Aorta (tissue), 5 donors: ENCODE data around the gene CFAP221. TPM values are rescaled to one million over a fixed set of nuclear protein-coding genes. Genes with fewer than 3 reads are reported as not detected.

Experiments used
- ATAC-seq: fragments of 200-7000 bp; cut with Tn5 transposase; one replicate; pipeline ENCODE4 v1.9.1; 2022; ENCODE audit warnings: moderate library complexity; ENCODE audit not compliant: low FRiP score
- DNase-seq, 2 donors: peaks; one replicate each; pipeline ENCODE4 v3.0.0-alpha.2; 2020
- H3K27ac ChIP-seq, 2 donors: one replicate each; pipeline ENCODE4 v1.5.1; 2013; ENCODE audit warnings: low read length in 2 of 2, mild to moderate bottlenecking in 2 of 2, moderate library complexity in 2 of 2, control low read depth in 1 of 2, inconsistent platforms in 1 of 2, low read depth in 1 of 2
- H3K27me3 ChIP-seq, 2 donors: one replicate each; pipeline ENCODE4 v1.6.1; 2013; ENCODE audit warnings: control low read depth in 1 of 2, low read length in 1 of 2, mild to moderate bottlenecking in 1 of 2, moderate library complexity in 1 of 2; ENCODE audit not compliant: insufficient read depth in 2 of 2, control insufficient read depth in 1 of 2
- H3K36me3 ChIP-seq, 2 donors: one replicate each; pipeline ENCODE4 v1.6.1; 2013; ENCODE audit warnings: control low read depth in 1 of 2, low read length in 1 of 2, mild to moderate bottlenecking in 1 of 2; ENCODE audit not compliant: insufficient read depth in 2 of 2, control insufficient read depth in 1 of 2
- H3K4me1 ChIP-seq, 2 donors: one replicate each; pipeline ENCODE4 v1.6.1; 2013; ENCODE audit warnings: low read length in 2 of 2, control low read depth in 1 of 2, mild to moderate bottlenecking in 1 of 2, moderate library complexity in 1 of 2; ENCODE audit not compliant: insufficient read depth in 2 of 2, control insufficient read depth in 1 of 2
- H3K4me3 ChIP-seq, 2 donors: one replicate each; pipeline ENCODE4 v1.5.1; 2013; ENCODE audit warnings: low read length in 2 of 2, control low read depth in 1 of 2, mild to moderate bottlenecking in 1 of 2
- H3K9me3 ChIP-seq: one replicate; pipeline ENCODE4 v1.6.1; 2013; ENCODE audit warnings: mild to moderate bottlenecking, low read length; ENCODE audit not compliant: control insufficient read depth
- WGBS, 2 donors: extraction: QIAGEN DNeasy Blood & Tissue Kit; methylation state at CpG; one replicate each; pipeline ENCODE4 v1.1.7; 2013; 5-methylcytosine and 5-hydroxymethylcytosine counted together
- intact Hi-C, 2 donors: fragments of 100-400 bp; cut with DNase I; formaldehyde crosslinking; loops; one replicate each; pipeline versions ENCODE4 v1.14.2 to v1.15.0; 2022
- polyA plus RNA-seq, 2 donors: library from polyadenylated mRNA; stranded (reverse); fragments of 200-250 nt; gene quantifications; one replicate each; pipeline ENCODE4 v1.2.3, GENCODE V29; 2013
- total RNA-seq, 2 donors: library from RNA; stranded (reverse); fragmentation: NEBNext Ultra II Directional; extraction: Animal tissue kit (Norgen Biotek cat#: 25700); gene quantifications; one replicate each; pipeline ENCODE4 v1.2.1, GENCODE V29; 2021
- donor health status: healthy with polysubstance abuse.
- donor health status: Bipolar disorder and iron deficiency.
- donor health status: DM: no; HTN: no; CAD: no.
- donor health status: DM: no; HTN: no; CAD: no.
- donor health status: DM: yes; HTN: yes; CAD: no.

CFAP221 gene
- total and polyA plus RNA-seq, 4 donors: 0.18 to 2.1 (median 0.69) TPM; not detected in 1

DNA sequence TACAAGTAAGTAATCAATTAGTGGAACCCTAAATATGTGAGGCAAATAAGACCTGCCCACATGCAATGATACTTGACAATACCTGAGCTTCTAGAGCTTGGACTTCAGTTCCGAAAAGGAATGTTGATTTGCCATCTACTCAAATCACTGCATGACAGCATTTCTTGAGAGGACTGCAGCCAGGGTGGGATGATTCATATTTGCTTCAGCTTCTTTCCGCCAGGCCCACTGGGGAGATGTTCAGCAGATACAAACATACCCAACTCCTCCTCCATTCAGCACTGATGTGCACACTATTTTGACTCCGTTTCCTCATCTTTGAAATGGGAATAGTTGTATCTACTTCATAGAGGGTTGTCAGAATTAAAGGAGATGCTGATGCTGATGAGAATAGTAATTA lies 106.0 kb downstream of the CFAP221 start:
- DNase-seq: no peak
- H3K4me1 ChIP-seq: no peaks in the 10 kb centered on the region
- no peak overlapping the region for H3K27ac ChIP-seq
- H3K27me3 ChIP-seq: no peaks in the 10 kb centered on the region
- ATAC-seq: no peak
- H3K36me3 ChIP-seq: no peaks in the 10 kb centered on the region
- H3K9me3 ChIP-seq: peaks cover 3% of the 10 kb centered on the region
- H3K4me3 ChIP-seq: no peak overlapping the region
- intact Hi-C loops: no loop called here
- 93 to 96% methylated on average over 3 of the region's 3 CpGs for WGBS, 2 donors

DNA sequence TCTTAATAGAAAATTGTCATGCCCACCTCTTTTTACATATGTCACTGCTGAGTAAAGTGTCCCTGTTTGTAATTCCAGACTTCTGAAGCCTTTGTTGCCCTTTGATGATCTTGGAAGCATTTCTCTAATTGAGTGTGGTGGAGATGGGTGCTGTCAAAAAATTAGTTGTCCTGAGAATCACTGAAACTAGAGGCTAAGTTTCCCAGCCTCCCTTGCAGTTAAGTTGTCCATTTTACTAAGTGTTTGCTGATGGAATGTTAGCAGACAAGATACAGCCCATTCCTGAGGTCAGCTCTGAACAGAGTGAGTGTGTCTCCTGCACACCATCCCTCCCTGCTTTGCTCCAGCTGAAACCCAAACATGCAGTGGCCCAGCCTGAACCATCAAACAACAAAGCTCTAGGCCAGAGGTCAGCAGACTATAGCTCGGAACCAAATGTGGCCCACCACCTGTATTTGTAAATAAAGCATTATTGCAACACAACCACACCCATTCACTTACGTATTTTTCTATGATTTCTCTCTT lies 106.7 kb downstream of the CFAP221 start:
- DNase-seq (no peak), ATAC-seq (no peak)
- Histone ChIP-seq H3K36me3 (no peaks in the 10 kb centered on the region), H3K9me3 (peaks cover 3% of the 10 kb centered on the region), H3K4me3 (no peak overlapping the region), H3K27me3 (no peaks in the 10 kb centered on the region), H3K4me1 (no peaks in the 10 kb centered on the region), H3K27ac (no peak overlapping the region)
- 94 to 96% methylated on average over 2 of the region's 2 CpGs for WGBS, 2 donors
- intact Hi-C loops: no loop called here

DNA sequence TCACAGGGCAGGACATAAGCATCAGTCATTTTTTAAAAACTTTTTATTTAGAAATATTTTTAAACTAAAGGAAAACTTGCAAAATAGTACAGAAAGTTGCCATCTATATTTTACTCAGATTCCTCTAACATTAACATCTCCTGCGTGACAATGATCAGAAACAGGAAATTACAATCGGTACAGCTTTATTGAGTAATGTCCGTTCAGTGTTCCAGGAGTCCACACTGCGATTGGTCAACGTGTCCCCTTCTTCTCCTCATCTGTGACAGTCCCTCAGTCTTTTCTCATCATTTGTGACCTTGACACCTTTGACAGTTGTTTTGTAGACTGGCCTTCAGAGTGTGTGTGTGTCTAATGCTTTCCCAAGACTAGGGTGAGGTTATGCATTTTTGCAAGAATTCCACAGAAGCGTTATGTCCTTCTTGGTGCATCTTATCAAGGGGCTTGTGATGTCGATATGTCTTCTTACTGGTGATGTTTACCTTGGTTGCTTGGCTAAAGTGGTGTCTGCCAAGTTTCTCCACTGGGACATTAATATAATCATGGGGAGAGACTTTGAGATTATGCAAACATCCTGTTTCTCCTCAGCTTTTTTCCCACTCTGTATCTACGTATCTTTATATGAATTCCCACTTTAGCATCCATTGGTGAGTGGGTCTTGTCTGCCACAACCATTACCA lies 113.4 kb downstream of the CFAP221 start:
- intact Hi-C loops: loop anchor here in 1 of 2 donors (5.0 kb wide), 1 partner anchor 250 kb away; no protein-coding TSS in a partner anchor
- Histone ChIP-seq H3K27me3 (no peaks in the 10 kb centered on the region), H3K36me3 (no peaks in the 10 kb centered on the region), H3K27ac (no peak overlapping the region), H3K4me3 (no peak overlapping the region), H3K4me1 (no peaks in the 10 kb centered on the region), H3K9me3 (no peaks in the 10 kb centered on the region)
- DNase-seq: no peak
- WGBS, 2 donors: 35 to 39% methylated on average over 8 of the region's 8 CpGs
- no peak for ATAC-seq

DNA sequence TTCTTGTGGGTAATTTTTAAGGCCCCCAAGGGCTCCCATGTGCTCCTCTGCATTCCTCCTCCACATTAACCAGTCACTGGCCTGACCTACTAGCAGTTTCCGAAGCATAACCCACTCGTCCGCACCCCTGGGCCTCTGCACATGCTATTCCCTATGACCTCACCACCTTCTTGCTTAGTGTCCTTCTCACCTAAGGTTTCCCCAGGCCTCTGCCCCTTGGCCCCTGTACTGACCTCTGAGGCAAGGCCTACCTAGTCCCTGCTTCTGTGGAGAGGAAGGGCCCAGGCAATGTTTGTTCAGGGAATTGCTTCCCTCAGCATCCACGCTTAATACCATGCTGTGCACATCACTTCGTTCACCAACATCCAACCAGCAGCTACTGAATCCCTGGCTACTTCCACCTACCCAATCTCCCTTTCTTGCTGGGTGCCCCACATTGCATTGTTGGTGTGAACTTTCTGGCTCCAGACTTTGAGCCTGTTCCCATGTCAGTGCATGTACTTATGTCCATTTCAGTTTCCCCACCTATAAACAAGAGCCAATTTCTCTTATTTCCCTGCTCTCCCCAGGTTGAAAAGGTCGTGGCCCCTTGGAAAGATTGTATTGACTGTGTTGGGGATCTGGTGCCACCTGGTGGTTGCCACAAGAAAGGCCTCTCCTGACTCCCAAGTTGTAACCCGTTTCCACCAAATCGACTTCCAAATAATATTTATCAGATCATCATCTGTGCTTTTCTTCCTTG lies 115.5 kb downstream of the CFAP221 start:
- H3K27me3 ChIP-seq: no peaks in the 10 kb centered on the region
- ATAC-seq (no peak), DNase-seq (peak in 1 of 2 donors; percentile 53)
- 56 to 57% methylated on average over 8 of the region's 8 CpGs for WGBS, 2 donors
- no peaks in the 10 kb centered on the region for H3K4me1 ChIP-seq
- no peaks in the 10 kb centered on the region for H3K36me3 ChIP-seq
- no peak overlapping the region for H3K4me3 ChIP-seq
- intact Hi-C loops: loop anchor here (1.0 to 5.0 kb wide), 2 partner anchors 18 to 252 kb away; no protein-coding TSS in a partner anchor
- peaks cover 2% of the 10 kb centered on the region for H3K9me3 ChIP-seq
- no peak overlapping the region for H3K27ac ChIP-seq

DNA sequence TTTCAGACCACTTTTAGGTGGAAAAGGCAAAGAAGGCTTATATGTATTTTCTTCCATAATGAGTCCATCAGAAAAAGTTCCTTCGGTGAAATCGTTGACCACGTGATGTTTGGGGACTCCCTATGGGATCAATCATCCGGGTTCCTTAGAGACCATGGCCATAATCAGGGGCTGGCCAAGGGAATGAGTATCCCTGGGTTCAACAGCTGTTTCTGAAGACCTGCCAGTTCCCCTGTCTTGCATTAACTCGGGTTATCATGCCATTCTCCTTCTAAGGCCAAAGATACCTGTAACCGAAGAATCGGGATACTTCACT lies 116.1 kb downstream of the CFAP221 start:
- intact Hi-C loops: loop anchor here (1.0 kb wide), 1 partner anchor 19 kb away; no protein-coding TSS in a partner anchor
- no peak for DNase-seq
- Histone ChIP-seq H3K9me3 (peaks cover 2% of the 10 kb centered on the region), H3K27me3 (no peaks in the 10 kb centered on the region), H3K27ac (no peak overlapping the region), H3K4me3 (no peak overlapping the region), H3K4me1 (no peaks in the 10 kb centered on the region), H3K36me3 (no peaks in the 10 kb centered on the region)
- ATAC-seq: no peak
- 48 to 58% methylated on average over 7 of the region's 7 CpGs for WGBS, 2 donors

DNA sequence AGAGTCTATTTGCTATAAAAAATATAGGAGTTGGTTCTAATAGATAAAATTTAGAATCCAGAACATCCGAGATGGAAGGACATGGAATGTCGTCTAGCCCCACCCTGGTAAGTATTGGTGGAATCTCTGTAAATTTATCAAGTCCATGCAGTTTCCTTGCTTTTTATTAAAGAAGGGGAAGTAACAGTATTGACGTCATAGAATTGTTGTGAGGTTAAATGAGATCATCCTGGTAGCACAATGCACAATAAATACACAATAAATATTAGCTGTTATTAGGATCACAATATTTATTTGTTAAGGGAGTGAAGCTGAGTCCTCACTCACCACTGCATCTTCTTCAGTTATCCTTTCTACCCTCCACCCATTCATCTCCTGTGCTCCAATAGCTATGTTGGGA lies 118.0 kb downstream of the CFAP221 start:
- ATAC-seq (no peak), DNase-seq (no peak)
- H3K4me3 ChIP-seq: no peak overlapping the region
- intact Hi-C loops: no loop called here
- H3K36me3 ChIP-seq: no peaks in the 10 kb centered on the region
- H3K27ac ChIP-seq: no peak overlapping the region
- 84 to 88% methylated on average over 3 of the region's 3 CpGs for WGBS, 2 donors
- H3K27me3 ChIP-seq: no peaks in the 10 kb centered on the region
- H3K4me1 ChIP-seq: no peaks in the 10 kb centered on the region
- peaks cover 2% of the 10 kb centered on the region for H3K9me3 ChIP-seq

GRCh38 chr2:119668546-119668945 lies 124.3 kb downstream of the CFAP221 start:
- no peak for DNase-seq
- Histone ChIP-seq H3K27me3 (no peaks in the 10 kb centered on the region), H3K36me3 (no peaks in the 10 kb centered on the region), H3K9me3 (peaks cover 2% of the 10 kb centered on the region), H3K4me3 (no peak overlapping the region), H3K27ac (no peak overlapping the region), H3K4me1 (no peaks in the 10 kb centered on the region)
- 58 to 59% methylated on average over 2 of the region's 2 CpGs for WGBS, 2 donors
- ATAC-seq: no peak
- intact Hi-C loops: no loop called here

- no peaks in the 10 kb centered on the region for H3K27me3 ChIP-seq
- H3K9me3 ChIP-seq: no peaks in the 10 kb centered on the region
- 65 to 78% methylated on average over 2 of the region's 2 CpGs for WGBS, 2 donors
- no peak overlapping the region for H3K4me3 ChIP-seq
- DNase-seq: no peak
- ATAC-seq: peak; percentile 41
- H3K36me3 ChIP-seq: no peaks in the 10 kb centered on the region
- H3K4me1 ChIP-seq: no peaks in the 10 kb centered on the region
- intact Hi-C loops: no loop called here
- no peak overlapping the region for H3K27ac ChIP-seq
Measured at GRCh38 chr2:119671016-119671415, 126.8 kb downstream of the CFAP221 start.

DNA sequence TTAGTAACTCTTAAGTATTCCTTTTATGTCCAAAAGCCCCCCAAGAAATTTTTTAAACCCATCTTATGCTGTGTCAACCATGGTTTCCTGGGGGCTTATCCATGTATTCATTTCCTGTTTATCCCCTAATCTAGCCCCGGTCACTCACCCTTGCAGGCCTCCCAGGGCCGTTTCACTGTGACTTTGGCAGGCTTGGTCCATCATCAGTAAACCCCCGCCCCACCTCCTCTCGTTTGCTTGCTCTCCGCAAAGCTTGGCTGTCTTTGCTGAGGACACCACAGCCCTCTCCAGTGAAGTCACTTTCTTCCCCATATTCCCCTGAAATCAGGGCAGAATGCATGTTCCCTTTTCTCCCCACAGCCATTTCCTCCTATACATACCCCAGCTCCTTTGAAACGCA lies 127.5 kb downstream of the CFAP221 start:
- Histone ChIP-seq H3K27me3 (no peaks in the 10 kb centered on the region), H3K4me3 (no peak overlapping the region), H3K27ac (no peak overlapping the region), H3K4me1 (no peaks in the 10 kb centered on the region), H3K36me3 (no peaks in the 10 kb centered on the region), H3K9me3 (no peaks in the 10 kb centered on the region)
- DNase-seq (no peak), ATAC-seq (no peak)
- WGBS, 2 donors: 76 to 78% methylated on average over 6 of the region's 6 CpGs
- intact Hi-C loops: no loop called here
